Measurements from ENCODE around the gene TAF3. TPM values are rescaled to one million over a fixed set of nuclear protein-coding genes. Genes with fewer than 3 reads are reported as not detected.

Gene TAF3
- polyA plus RNA-seq, 1 donor (not counting 4 experiments of a cell fraction or from before 2014, with no cell fraction given): 2.0 TPM

- H3K4me2 ChIP-seq (ENCODE audit: control insufficient read depth, extremely low read depth, insufficient read depth, low read depth, low read length): no peak overlapping the region
- dilution Hi-C loops (cut with MboI; ENCODE audit: extremely low pct_ligation_motif_present, low sequenced_read_pairs): no loop called here
- H2AFZ ChIP-seq (ENCODE audit: control insufficient read depth, low read length): no peak overlapping the region
- H3K36me3 ChIP-seq (ENCODE audit: control insufficient read depth in 2 of 2, extremely low read depth in 1 of 2, insufficient read depth in 2 of 2, low read length in 2 of 2): no peaks in the 10 kb centered on the region
- no peaks in the 10 kb centered on the region for H3K9me1 ChIP-seq (ENCODE audit: control insufficient read depth, extremely low read depth, insufficient read depth, low read length)
- H3K79me2 ChIP-seq (ENCODE audit: control insufficient read depth, insufficient read depth, low read length): peaks cover 41% of the 10 kb centered on the region
- H3K9ac ChIP-seq (ENCODE audit: control insufficient read depth, extremely low read depth, insufficient read depth, low read length): no peak overlapping the region
- H3K9me3 ChIP-seq (ENCODE audit: control insufficient read depth, low read depth, low read length): no peaks in the 10 kb centered on the region
- no peaks in the 10 kb centered on the region for H3K27me3 ChIP-seq (ENCODE audit: control insufficient read depth, extremely low read depth, insufficient read depth, low read length)
- no peak for FAIRE-seq
- no peak overlapping the region for H3K27ac ChIP-seq (ENCODE audit: control insufficient read depth, insufficient read depth, low read length)
- no peak for DNase-seq (ENCODE audit: low read depth, low spot score)
- H4K20me1 ChIP-seq (ENCODE audit: control insufficient read depth, extremely low read depth, insufficient read depth, low read length): no peaks in the 10 kb centered on the region
- TF ChIP-seq CTCF (optimal IDR thresholded peaks at IDR 0.05 in 1 of 3, IDR thresholded peaks at IDR 0.05 in 1 of 3, conservative IDR thresholded peaks at IDR 0.05 in 1 of 3; ENCODE audit: extremely low read depth in 1 of 3, insufficient read depth in 2 of 3, low read length in 3 of 3): no peak
- TF ChIP-seq EZH2 (IDR thresholded peaks at IDR 0.05; ENCODE audit: low read length): no peak
- H3K4me3 ChIP-seq (ENCODE audit: control insufficient read depth in 2 of 3, extremely low read depth in 1 of 3, insufficient read depth in 2 of 3, low read depth in 1 of 3, low read length in 3 of 3): no peak overlapping the region
- H3K4me1 ChIP-seq (ENCODE audit: control insufficient read depth, extremely low read depth, insufficient read depth, low read length): no peaks in the 10 kb centered on the region
Measured at GRCh38 chr10:7832060-7832459, 13.8 kb downstream of the TAF3 start.

GRCh38 chr10:7833210-7833609, 14.9 kb downstream of the TAF3 start:
- no peak overlapping the region for H2AFZ ChIP-seq (ENCODE audit: control insufficient read depth, low read length)
- H3K9me1 ChIP-seq (ENCODE audit: control insufficient read depth, extremely low read depth, insufficient read depth, low read length): no peaks in the 10 kb centered on the region
- H3K79me2 ChIP-seq (ENCODE audit: control insufficient read depth, insufficient read depth, low read length): peaks cover 34% of the 10 kb centered on the region
- no peaks in the 10 kb centered on the region for H3K9me3 ChIP-seq (ENCODE audit: control insufficient read depth, low read depth, low read length)
- H3K27ac ChIP-seq (ENCODE audit: control insufficient read depth, insufficient read depth, low read length): no peak overlapping the region
- FAIRE-seq (no peak), DNase-seq (ENCODE audit: low read depth, low spot score) (no peak)
- dilution Hi-C loops (cut with MboI; ENCODE audit: extremely low pct_ligation_motif_present, low sequenced_read_pairs): no loop called here
- H3K4me3 ChIP-seq (ENCODE audit: control insufficient read depth in 2 of 3, extremely low read depth in 1 of 3, insufficient read depth in 2 of 3, low read depth in 1 of 3, low read length in 3 of 3): no peak overlapping the region
- TF ChIP-seq EZH2 (IDR thresholded peaks at IDR 0.05; ENCODE audit: low read length): no peak
- TF ChIP-seq CTCF (optimal IDR thresholded peaks at IDR 0.05 in 1 of 3, IDR thresholded peaks at IDR 0.05 in 1 of 3, conservative IDR thresholded peaks at IDR 0.05 in 1 of 3; ENCODE audit: extremely low read depth in 1 of 3, insufficient read depth in 2 of 3, low read length in 3 of 3): no peak
- H3K36me3 ChIP-seq (ENCODE audit: control insufficient read depth in 2 of 2, extremely low read depth in 1 of 2, insufficient read depth in 2 of 2, low read length in 2 of 2): no peaks in the 10 kb centered on the region
- no peaks in the 10 kb centered on the region for H4K20me1 ChIP-seq (ENCODE audit: control insufficient read depth, extremely low read depth, insufficient read depth, low read length)
- no peak overlapping the region for H3K9ac ChIP-seq (ENCODE audit: control insufficient read depth, extremely low read depth, insufficient read depth, low read length)
- H3K27me3 ChIP-seq (ENCODE audit: control insufficient read depth, extremely low read depth, insufficient read depth, low read length): no peaks in the 10 kb centered on the region
- no peak overlapping the region for H3K4me2 ChIP-seq (ENCODE audit: control insufficient read depth, extremely low read depth, insufficient read depth, low read depth, low read length)
- H3K4me1 ChIP-seq (ENCODE audit: control insufficient read depth, extremely low read depth, insufficient read depth, low read length): no peaks in the 10 kb centered on the region

Data from keratinocyte (primary cell).